IPS-18a (cell line): Measurements from ENCODE around the gene SMYD3.
"Not testable (repeated sequence)": the region's sequence is repeated elsewhere in the genome, so short reads cannot be mapped to it uniquely, and the experiment has no call there.

Experiments used
- H3K27ac ChIP-seq: one replicate; pipeline ENCODE4 v1.5.1; 2013; ENCODE audit warnings: low read length
- H3K27me3 ChIP-seq: one replicate; pipeline ENCODE4 v1.6.1; 2013; ENCODE audit warnings: mild to moderate bottlenecking, low read length; ENCODE audit not compliant: control insufficient read depth, insufficient read depth
- H3K36me3 ChIP-seq: one replicate; pipeline ENCODE4 v1.6.1; 2013; ENCODE audit warnings: low read depth, low read length; ENCODE audit not compliant: control insufficient read depth
- H3K4me1 ChIP-seq: one replicate; pipeline ENCODE4 v1.6.1; 2013; ENCODE audit warnings: low read depth, low read length; ENCODE audit not compliant: control insufficient read depth
- H3K4me3 ChIP-seq: one replicate; pipeline ENCODE4 v1.5.1; 2013; ENCODE audit warnings: low read length
- H3K9ac ChIP-seq: one replicate; pipeline ENCODE4 v1.6.1; 2013; ENCODE audit warnings: mild to moderate bottlenecking, low read length, moderate library complexity
- H3K9me3 ChIP-seq: one replicate; pipeline ENCODE4 v1.6.1; 2013; ENCODE audit warnings: low read depth, low read length; ENCODE audit not compliant: control insufficient read depth

The SMYD3 gene

DNA sequence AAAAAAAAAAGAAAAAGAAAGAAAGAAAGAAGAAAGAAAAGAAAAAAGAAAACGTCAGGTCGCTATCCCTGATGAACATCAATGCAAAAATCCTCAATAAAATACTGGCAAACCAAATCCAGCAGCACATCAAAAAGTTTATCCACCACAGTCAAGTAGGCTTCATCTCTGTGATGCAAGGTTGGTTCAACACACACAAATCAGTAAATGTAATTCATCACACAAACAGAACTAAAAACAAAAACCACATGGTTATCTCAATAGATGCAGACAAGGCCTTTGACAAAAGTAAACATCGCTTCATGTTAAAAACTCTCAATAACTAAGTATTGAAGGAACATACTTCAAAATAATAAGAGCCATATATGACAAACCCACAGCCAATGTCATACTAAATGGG lies 779.0 kb downstream of the SMYD3 start:
- H3K9me3 ChIP-seq, H3K4me3 ChIP-seq, H3K4me1 ChIP-seq, H3K9ac ChIP-seq, H3K36me3 ChIP-seq, H3K27me3 ChIP-seq, H3K27ac ChIP-seq: not testable (repeated sequence)

DNA sequence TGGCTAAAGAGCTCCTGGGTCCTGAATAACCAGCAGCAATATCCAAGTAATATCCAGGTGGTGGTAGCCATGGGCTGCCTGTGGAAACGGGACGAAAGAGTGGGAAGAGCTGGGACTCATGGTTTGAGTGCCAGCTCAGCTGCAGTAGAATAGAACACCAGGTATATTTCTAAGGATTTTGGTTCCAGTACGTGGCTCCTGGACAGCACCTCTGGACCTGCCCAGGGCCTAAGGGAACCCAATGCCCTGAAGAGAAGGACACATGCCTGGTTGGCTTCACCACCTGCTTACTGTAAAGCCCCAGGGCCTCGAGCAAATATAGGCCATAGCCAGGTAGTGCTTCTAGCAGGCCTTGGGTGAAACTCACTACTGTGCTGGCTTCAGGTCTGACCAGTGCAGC lies 785.6 kb downstream of the SMYD3 start:
- Histone ChIP-seq H3K4me1 (no peaks in the 10 kb centered on the region), H3K9me3 (no peaks in the 10 kb centered on the region), H3K27me3 (no peaks in the 10 kb centered on the region), H3K27ac (no peak overlapping the region), H3K9ac (no peak overlapping the region), H3K4me3 (no peak overlapping the region), H3K36me3 (no peaks in the 10 kb centered on the region)

DNA sequence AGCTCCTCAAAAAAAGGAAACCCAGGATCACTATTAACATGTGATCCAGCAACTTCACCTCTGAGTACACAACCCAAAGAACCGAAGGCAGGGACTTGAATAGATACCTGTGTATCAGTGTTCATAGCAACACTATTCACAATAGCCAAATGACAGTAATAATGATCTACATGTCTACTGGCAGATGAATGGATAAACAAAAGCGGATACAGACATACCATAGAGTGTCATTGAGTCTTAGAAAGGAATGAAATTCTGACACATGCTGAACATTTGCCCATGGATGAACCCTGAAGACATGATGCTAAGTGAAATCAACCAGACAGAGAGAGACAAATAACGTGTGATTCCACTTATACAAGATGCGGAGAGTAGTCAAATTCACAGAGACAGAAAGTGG lies 788.1 kb downstream of the SMYD3 start:
- H3K36me3 ChIP-seq = no peaks in the 10 kb centered on the region
- no peak overlapping the region for H3K9ac ChIP-seq
- H3K4me3 ChIP-seq = no peak overlapping the region
- H3K9me3 ChIP-seq = no peaks in the 10 kb centered on the region
- no peak overlapping the region for H3K27ac ChIP-seq
- H3K27me3 ChIP-seq = no peaks in the 10 kb centered on the region
- H3K4me1 ChIP-seq = no peaks in the 10 kb centered on the region

DNA sequence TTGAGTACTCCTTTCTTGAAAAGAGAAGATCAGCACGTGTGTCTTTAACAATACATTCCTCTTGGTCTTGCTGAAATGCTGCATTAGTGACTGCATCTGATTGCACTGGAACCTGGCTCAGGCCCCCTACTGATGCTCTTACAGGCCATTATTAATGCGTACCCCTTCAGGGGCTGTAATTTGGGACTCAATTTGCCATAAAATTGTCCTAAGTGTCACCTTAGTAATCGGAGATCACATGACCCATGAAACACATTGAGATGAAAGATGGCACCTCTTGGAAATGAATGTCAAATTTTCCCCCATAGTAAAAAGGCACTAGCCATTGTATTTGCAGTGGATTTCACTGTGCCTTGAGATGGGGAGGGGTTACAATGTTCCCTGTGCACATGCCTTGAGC lies 789.0 kb downstream of the SMYD3 start:
- Histone ChIP-seq H3K4me3 (no peak overlapping the region), H3K9ac (no peak overlapping the region), H3K36me3 (no peaks in the 10 kb centered on the region), H3K27me3 (no peaks in the 10 kb centered on the region), H3K4me1 (no peaks in the 10 kb centered on the region), H3K27ac (no peak overlapping the region), H3K9me3 (no peaks in the 10 kb centered on the region)

DNA sequence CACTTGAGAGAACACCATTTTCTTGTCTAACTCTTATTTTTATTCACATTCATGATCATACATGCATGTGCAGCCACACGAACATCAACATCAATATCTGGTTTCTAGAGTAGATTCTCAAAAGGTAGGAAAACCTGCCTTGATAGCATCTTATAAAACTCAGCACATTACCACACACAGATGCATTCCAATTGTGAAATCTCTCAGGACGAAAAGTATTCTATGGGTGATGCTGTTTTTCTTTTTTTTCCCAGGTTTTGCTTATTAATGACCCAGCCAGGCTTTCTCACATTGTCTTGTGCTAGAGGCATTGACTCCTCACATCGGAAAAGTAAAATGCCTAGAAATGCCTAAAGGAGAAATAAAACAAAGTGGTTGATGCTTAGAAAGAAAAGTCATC lies 789.5 kb downstream of the SMYD3 start:
- Histone ChIP-seq H3K4me1 (no peaks in the 10 kb centered on the region), H3K27ac (no peak overlapping the region), H3K36me3 (no peaks in the 10 kb centered on the region), H3K9ac (no peak overlapping the region), H3K9me3 (no peaks in the 10 kb centered on the region), H3K4me3 (no peak overlapping the region), H3K27me3 (no peaks in the 10 kb centered on the region)

DNA sequence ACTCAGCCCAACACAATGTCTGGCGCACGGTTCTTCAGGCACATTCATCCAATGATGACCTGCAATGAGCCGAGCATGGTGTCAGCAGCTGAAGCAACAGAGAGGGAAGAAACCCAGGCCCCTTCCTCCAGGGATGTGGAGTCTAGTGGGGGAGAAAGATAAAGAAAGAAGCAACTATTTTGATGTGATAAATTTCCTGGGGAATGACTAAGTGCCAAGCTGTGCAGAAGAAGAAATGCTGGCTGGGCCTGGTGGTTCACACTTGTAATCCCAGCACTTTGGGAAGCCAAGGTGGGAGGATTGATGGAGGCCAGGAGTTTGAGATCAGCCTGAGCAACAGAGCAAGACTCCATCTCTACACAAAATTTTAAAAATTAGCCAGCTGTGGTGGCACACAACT lies 790.5 kb downstream of the SMYD3 start:
- no peaks in the 10 kb centered on the region for H3K9me3 ChIP-seq
- H3K9ac ChIP-seq = no peak overlapping the region
- H3K27ac ChIP-seq = no peak overlapping the region
- peaks cover 2% of the 10 kb centered on the region for H3K4me1 ChIP-seq
- no peaks in the 10 kb centered on the region for H3K27me3 ChIP-seq
- no peaks in the 10 kb centered on the region for H3K36me3 ChIP-seq
- H3K4me3 ChIP-seq = no peak overlapping the region

DNA sequence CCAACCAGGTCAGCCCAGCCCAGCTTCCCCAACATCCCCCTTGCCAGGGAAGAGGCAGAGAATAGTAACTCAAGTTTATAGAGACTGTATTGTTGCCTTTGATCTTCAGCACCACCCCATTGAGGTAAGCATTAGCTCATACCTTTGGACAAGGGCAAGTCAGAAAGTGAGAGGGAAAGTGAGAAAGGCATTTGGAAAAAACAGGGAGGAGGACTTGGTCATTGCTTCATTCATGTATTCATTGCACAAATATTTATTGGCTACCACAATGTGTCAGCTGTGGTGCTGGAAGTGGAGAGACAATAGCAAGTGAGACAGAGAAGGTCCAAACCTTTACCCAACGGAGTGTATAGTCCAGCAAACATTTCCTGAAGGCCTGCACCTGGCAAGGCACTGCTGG lies 791.1 kb downstream of the SMYD3 start:
- H3K36me3 ChIP-seq = no peaks in the 10 kb centered on the region
- no peaks in the 10 kb centered on the region for H3K27me3 ChIP-seq
- no peak overlapping the region for H3K4me3 ChIP-seq
- H3K27ac ChIP-seq = no peak overlapping the region
- H3K4me1 ChIP-seq = peaks cover 5% of the 10 kb centered on the region
- H3K9ac ChIP-seq = no peak overlapping the region
- no peaks in the 10 kb centered on the region for H3K9me3 ChIP-seq

DNA sequence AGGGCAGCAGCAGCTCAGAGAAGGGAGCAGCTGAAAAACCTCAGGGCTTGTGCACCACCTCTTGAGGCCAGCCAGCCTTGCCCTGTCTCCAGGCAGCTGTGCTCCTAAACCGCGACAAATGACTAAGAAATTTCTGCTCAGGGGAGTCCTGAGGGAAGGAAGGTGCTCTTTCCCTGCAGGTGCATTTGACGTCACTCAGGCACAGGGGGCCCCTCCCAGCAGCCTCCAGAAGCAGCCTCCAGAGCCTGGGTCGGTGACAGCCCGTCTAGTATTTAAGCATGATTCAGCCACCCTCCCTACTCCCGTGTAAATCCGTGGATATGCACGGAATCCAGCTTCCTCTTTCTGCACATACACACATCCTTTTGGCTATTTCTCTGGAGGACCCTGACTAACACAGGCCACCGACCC lies 791.8 kb downstream of the SMYD3 start:
- no peaks in the 10 kb centered on the region for H3K36me3 ChIP-seq
- no peaks in the 10 kb centered on the region for H3K9me3 ChIP-seq
- H3K27ac ChIP-seq = no peak overlapping the region
- H3K27me3 ChIP-seq = no peaks in the 10 kb centered on the region
- H3K4me1 ChIP-seq = peaks cover 5% of the 10 kb centered on the region
- H3K9ac ChIP-seq = no peak overlapping the region
- H3K4me3 ChIP-seq = no peak overlapping the region

DNA sequence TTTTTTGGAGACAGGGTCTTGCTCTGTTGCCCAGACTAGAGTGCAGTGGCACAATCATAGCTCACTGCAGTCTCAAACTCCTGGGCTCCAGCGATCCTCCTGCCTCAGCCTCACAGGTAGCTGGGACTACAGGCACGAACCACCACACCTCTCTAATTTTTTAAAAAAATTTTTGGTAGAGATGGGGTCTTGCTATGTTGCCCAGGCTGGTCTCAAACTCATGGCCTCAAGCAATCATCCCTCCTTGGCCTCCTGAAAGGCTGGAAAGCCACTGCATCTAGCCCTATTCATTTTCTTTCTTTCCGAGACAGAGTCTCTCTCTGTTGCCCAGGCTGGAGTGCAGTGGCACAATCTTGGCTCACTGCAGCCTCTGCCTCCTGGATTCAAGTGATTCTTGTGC lies 793.1 kb downstream of the SMYD3 start:
- H3K27me3 ChIP-seq, H3K4me1 ChIP-seq, H3K36me3 ChIP-seq, H3K9me3 ChIP-seq, H3K27ac ChIP-seq, H3K9ac ChIP-seq, H3K4me3 ChIP-seq: not testable (repeated sequence)

DNA sequence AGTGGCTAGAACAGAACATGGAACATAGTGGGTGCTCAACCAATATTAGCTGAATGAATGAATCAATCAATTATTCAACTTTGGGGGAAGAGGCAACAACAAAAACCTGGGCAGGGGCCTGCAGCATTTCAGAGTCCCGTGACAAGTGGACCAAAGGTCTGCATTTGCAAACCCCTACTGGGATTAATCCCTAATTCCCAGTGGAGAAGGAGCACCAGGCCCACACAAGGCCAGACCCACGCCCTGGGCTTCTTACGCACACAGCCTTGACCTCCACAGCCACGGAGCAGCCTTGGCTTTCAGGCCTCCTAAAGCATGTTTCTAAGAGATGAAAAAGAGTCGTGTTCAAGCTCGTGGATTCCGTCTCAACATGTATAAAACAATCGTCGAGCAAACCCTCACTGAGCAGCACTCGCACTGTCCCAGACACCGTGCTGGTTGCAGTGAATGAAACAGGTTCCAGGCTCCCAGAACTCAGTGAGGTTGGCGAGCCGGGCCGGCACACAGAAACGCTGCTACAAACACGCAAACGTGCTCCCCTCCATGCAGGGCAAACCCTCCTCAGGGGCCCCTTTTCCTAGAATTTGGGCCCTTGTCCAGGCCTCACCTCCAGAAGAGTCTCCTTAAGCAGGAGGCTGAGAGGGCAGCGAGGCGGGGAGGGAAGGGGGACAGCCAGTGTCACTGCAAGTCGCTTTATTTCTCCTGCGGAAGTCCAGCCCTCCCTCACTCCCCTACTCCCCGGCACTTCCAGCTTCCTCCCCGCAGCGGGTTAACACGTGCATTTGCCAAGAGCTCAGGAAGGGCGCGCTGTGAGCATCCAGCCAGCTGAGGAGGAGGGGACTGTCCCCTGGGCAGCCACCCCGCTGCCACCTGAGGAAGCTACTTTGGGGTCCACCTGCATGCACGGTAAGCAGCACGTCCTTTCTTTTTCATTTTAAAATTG lies 795.8 kb downstream of the SMYD3 start:
- H3K27me3 ChIP-seq = no peaks in the 10 kb centered on the region
- H3K4me1 ChIP-seq = peaks cover 5% of the 10 kb centered on the region
- no peak overlapping the region for H3K27ac ChIP-seq
- H3K9ac ChIP-seq = no peak overlapping the region
- H3K4me3 ChIP-seq = peak overlapping the region; percentile 14
- H3K36me3 ChIP-seq = no peaks in the 10 kb centered on the region
- no peaks in the 10 kb centered on the region for H3K9me3 ChIP-seq

DNA sequence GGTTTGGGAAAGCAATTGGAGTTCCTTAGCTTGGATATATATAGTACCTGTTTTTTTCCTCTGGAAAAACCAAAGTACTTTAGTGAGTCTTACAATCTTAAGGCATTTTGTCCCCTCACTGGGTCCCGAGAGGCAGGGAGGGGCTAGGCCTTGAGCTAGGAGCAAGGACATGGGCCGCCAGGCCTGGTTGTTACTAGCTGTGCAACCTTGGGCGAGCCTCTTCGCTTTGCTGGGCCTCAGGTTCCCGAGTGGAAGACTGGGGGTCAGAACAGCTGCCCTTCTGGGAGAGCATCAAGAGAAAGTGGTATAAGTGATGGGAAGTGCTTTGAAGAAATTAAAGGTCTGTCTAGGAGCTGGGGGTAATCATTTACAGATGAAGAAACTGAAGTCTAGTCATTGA lies 799.1 kb downstream of the SMYD3 start:
- Histone ChIP-seq H3K36me3 (no peaks in the 10 kb centered on the region), H3K4me1 (peaks cover 9% of the 10 kb centered on the region), H3K27me3 (no peaks in the 10 kb centered on the region), H3K27ac (no peak overlapping the region), H3K9me3 (no peaks in the 10 kb centered on the region), H3K4me3 (no peak overlapping the region), H3K9ac (no peak overlapping the region)

DNA sequence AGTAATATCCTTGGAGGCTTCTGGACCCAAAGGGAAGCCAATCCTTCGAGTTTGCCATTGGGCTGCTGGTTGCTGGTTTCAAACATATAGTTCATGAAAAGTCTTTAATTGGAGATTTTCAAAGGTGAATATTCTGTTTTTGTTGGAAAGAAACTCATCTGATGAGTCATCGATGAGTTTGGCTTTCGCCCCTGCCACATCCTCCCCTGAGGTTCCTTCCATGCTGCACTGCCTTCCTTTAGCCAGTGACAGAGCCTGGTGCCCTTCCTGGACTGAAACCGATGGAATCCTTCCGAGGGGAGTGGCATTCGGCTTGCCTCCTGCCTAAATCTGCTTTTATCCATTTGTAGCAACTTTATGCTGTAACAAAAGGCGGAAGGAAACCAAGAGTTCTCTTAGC lies 802.3 kb downstream of the SMYD3 start:
- H3K27me3 ChIP-seq = no peaks in the 10 kb centered on the region
- H3K4me3 ChIP-seq = no peak overlapping the region
- no peak overlapping the region for H3K9ac ChIP-seq
- no peaks in the 10 kb centered on the region for H3K9me3 ChIP-seq
- H3K4me1 ChIP-seq = peaks cover 4% of the 10 kb centered on the region
- no peaks in the 10 kb centered on the region for H3K36me3 ChIP-seq
- no peak overlapping the region for H3K27ac ChIP-seq
